ENCODE results near the gene RSPH10B2.
A peak's percentile ranks its signal among the peaks of the same experiment; 100 is the strongest.
"Not testable (repeated sequence)": the region's sequence is repeated elsewhere in the genome, so short reads cannot be mapped to it uniquely, and the experiment has no call there.

The RSPH10B2 gene

DNA sequence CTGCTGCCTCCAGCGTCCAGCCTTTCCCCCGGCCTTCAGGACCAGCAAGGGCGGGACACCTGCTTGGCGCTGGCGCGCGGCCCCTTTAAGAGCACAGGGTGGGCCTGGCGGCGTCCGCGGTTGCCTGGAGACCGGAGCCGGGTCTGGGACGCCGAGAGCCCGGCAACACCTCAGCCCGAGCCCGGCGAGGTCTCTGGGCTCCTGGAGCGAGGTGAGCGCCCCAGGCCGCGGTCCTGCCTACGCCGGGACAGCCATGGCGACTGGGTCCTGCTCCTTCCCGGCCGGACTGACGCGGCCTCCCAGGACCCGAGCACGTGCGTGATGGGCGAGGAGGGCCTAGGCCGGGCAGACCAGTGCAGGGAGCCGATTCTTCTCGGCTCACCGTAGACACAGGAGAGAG lies at the start of gene RSPH10B2:
Gene RSPH10B2 (plus strand): TSS at position 140 of the 400 bp plus-strand sequence. CDS start 3,575 bp downstream, outside the sequence.
- not testable (repeated sequence) for DNase-seq (ENCODE audit: low spot score)

DNA sequence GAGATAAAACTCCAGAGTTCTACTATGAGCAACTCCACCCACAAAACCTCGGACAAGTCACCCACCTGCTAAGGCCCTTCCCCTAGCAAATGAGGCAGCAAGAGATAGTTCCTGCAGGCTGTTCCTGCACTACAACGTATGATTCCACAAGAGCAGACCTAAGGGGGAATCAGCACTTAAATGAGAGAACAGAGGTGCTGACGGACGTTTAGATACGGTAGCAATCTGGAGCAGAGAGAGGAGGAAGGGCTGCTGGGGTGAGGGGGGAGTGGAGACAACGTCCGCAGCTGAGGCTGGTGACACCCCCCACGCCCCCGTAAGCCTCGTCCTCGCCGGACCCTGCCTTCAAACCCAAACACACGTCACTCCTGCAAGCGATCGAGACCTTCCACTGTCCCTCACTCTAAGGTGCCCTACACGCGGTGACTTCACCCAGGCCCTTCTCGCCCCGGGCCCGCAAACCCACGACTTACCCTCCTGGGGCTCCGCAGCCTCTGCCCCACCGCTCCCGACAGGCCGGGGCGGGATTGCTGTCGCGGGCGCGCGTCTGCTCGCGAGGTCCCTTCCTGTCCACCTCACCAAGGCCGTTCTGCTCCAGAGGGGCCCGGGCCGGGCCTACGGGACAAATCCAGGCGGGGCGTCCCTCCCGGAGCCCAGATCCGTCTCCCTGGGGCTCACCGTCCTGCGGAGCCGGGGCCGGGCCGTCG lies 47.8 kb upstream of the RSPH10B2 start:
- no peak for DNase-seq (ENCODE audit: low spot score)

DNA sequence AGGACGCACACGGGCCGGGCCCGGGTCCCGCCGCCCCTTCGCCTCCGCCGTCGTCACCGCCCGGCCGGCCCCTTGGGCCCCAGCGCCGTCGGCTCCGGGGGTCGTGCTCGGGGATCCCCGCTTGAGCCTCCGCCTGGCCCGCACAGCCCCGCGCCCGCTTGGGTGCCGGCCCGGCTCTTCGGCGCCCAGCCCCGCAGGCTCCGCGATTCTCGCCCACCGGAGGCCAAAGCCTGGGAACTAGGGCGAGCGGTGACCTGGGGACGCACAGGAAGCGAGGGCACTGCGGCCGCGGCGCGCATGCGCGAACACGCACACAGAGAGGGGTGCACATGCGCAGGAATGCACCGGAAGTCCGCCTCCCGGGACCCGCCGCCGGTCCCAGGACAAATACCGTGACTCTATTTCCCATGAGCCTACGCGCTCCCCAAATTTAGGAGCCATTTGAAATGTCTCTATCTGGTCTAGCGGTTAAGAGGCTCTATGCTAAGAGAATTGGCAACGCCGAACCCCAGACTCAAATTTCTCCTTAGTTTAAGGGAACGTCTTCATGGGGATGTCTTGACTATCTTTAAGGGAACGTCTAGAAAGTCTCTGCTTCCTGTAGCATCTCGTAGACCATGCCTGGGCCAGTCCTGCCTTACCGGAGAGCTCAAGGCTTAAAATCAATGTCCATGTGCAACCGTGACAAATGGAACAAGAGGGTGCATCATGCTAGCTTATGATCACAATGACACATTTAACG lies 47.1 kb upstream of the RSPH10B2 start, which contains the start of gene ZNF12:
Gene ZNF12 (minus strand): TSS at position 282 of the 742 bp plus-strand sequence. CDS start 1,774 bp downstream, outside the sequence.
- DNase-seq (ENCODE audit: low spot score) = peak; percentile 97

DNA sequence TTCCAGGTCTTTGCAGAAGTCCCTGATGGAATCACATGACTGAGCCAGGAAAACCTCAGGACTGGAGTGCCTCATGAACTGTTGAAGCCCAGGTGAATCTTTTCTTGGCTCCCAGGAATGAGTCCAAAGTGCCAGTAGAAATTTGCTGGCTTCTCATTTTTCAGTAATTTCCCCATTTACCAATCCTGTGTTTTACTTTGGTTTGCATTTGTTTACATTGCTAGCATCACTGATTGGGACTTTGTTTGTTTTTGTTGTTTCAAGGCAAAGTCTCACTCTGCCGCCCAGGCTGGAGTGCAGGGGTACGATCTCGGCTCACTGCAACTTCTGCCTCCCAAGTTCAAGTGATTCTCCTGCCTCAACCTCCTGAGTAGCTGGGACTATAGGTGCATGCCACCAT lies 45.6 kb upstream of the RSPH10B2 start:
- DNase-seq (ENCODE audit: low spot score) = no peak

DNA sequence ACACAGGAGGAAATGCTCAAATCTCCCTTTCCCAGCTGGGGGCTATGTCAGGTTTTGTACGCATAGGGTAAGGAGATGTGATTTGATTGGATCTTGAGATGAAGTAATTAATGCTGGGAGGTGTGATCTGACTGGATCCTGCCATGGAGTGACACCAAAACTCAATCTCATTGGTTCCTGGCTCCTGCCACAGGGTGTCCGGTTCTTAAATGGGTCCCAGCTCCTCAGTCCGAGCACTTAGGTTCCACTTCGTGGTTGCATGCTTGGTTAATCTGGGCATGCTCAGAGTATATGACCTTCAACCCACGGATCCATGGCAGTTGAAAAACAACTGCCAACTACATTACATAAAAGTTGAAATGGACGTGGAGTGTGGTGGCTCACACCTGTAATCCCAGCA lies 44.1 kb upstream of the RSPH10B2 start:
- DNase-seq (ENCODE audit: low spot score) = no peak

DNA sequence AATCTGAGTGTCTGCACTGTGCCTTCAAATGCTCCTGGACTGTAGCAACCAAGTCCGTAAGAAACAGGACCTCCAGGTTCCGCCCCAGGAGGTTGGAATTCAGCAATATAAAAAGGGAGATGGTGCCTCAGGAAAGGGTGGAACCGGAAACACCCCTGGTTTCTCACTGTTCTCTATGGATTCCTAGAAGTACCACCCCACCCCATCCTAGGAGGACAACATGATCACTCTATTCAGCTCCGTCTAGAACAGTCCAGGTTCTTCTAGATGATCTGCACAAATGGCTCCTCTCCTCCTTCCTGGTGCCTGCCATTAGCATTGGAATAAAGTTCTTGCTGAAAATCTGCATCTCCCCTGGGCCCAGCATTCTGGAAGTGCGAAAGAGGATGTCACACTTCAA lies 39.5 kb upstream of the RSPH10B2 start:
- DNase-seq (ENCODE audit: low spot score) = no peak

DNA sequence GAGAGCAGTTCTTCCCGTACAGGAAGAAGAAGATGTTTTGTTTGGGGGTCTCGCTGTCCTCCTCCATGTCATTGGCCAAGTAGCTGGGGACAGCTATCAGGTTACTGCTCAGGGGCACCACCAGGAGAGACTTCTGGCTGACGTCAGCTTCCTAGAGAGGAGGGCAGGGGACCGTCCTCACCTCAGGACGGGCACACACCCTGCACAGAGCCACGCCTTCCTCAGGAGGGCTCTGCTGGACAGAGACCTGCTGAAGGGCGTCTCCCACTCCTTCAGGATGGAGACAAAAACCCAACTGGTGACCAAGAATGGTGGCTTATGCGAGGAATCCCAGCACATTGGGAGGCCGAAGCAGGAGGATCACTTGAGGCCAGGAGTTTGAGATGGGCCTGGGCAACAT lies 38.0 kb upstream of the RSPH10B2 start:
- DNase-seq (ENCODE audit: low spot score) = not testable (repeated sequence)

DNA sequence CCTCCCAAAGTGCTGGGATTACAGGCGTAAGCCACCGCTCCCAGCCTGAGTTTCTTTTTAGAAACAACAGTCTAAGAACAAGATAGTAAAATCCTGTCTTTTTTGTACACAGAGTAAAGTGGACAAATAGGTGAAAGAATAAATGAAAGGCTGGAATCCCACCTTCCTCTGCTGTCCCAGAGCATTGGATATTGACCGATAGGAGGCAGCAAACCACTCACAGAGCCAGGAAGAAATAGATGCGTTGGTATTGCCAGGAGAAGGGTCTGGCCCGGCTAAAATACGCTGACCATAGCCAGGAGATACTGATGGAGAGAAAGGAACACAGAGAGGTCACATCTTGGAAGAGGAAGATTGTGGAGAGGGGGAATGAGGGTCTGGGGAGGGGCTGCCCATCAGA lies 35.8 kb upstream of the RSPH10B2 start:
- DNase-seq (ENCODE audit: low spot score) = no peak

DNA sequence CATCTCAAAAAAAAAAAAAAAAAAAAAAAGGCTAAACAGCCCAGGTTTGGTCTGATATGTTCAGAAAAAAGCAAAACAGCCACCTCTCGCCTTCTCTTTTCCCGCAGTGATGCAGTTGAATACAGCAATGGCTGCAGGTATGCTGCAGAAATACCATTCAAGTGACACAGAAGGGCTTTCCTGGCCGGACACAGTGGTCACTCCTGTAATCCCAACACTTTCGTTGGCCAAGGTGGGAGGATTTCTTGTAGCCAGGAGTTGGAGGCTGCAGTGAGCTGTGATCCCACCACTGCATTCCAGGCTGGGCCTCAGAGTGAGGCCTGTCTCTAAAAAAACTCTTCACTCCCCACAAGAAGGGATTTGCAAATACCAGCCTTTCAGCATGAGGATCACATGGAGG lies 29.6 kb upstream of the RSPH10B2 start:
- DNase-seq (ENCODE audit: low spot score) = not testable (repeated sequence)

DNA sequence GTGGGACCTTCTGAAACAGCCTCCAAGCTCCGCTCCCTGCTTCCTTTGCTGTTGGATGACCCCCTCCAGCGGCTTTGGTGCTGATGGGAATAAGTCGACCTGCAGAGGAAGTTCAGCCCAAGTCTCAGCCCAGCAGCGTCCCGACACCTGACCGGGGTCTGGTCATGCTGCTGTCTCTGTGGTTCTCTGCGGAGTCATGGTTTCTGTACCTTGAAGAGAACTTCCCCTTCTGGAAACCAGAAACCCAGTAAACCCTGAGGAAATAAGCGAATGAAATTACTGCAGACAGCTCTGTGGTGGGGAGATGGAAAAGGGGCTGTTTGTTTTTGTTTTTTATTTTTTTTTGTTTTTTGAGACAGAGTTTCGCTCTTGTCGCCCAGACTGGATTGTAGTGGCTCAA lies 28.9 kb upstream of the RSPH10B2 start:
- no peak for DNase-seq (ENCODE audit: low spot score)

DNA sequence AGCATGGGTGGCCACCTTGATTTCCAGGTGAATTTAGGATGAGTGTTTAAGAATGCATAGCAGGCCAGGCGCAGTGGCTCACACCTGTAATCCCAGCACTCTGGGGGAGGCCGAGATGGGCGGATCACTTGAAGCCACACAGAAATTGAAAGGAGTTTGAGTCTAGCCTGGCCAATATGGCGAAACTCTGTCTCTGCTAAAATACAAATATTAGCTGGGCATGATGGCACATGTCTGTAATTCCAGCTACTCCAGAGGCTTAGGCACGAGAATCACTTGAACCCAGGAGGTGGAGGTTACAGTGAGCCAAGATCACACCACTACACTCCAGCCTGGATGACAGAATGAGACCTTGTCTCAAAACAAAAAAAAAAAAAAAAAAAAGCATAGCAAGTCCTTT lies 27.6 kb upstream of the RSPH10B2 start:
- not testable (repeated sequence) for DNase-seq (ENCODE audit: low spot score)

DNA sequence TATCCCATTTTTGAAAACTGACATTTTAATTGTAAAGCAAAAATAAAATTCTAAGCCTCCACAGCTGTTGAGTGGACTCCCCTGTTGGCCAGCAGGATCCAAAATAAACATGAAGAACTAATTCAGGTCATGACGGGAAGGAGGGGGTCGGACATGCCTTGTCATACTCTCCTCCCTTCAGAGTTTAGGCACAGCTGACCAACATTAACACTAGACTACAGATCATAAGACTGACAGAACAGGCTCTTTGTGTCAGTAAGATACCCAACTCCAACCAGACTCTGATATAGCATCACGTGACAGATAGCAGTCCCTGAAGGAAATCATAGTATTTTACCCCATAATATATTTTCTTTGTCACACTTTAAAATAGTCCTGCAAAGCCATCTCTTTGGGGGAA lies 26.2 kb upstream of the RSPH10B2 start:
- no peak for DNase-seq (ENCODE audit: low spot score)

DNA sequence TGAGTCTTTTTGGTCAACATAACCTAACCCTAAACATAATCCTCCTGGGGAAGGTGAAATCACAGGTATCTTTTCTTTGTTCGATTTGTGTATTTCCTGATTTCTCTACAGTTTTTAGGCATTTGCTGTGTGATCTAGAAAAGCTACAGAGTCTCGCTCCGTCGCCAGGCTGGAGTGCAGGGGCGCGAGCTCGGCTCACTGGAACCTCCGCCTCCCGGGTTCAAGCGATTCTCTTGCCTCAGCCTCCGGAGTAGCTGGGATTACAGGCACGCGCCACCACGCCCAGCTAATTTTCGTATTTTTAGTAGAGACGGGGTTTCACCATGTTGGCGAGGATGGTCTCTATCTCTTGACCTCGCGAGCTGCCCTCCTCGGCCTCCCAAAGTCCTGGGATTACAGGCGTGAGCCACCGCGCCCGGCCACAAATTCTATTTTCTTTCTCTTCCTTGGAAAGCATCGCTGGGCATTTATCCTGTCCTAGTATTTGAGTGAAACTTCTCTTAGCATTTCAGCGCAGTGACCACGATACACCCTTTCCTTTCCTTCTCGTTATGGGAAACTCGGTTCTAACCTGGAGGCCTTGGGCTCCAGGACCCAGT lies 24.9 kb upstream of the RSPH10B2 start:
- DNase-seq (ENCODE audit: low spot score) = not testable (repeated sequence)

DNA sequence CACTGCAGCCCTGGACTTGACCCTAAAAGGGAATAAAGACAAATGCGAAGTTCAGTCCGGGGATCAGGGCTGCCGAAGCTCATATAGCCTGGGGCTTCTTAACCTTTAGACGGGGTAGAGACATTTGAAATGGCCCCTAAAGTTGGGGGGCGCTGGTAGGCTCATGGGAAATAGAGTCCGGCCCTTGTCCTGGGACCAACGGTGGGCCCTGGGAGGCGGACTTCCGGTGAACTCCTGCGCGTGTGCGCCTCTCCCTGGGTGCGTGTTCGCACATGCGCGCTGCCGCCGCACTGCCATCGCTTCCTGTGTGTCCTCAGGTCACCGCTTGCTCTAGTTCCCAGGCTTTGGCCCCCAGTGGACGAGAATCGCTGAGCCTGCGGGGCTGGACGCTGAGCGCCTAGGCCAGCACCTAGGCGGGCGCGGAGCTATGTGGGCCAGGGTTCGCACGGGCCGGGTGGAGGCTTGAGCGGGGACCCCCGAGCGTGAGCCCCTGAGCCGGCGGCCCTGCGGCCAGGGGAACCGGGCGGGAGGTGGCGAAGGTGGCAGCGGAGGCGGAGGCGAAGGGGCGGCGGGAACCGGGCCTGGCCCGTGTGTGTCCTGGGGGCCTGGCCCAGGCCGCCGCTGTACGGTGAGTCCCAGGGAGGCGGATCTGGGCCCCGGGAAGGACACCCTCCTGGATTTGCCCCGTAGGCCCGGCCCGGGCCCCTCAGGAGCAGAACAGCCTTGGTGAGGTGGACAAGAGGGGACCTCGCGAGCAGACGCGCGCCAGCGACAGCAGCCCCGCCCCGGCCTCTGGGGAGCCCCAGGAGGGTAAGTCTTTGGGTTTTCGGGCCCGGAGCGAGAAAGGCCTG lies 24.2 kb upstream of the RSPH10B2 start:
- DNase-seq (ENCODE audit: low spot score) = peak; percentile 91

DNA sequence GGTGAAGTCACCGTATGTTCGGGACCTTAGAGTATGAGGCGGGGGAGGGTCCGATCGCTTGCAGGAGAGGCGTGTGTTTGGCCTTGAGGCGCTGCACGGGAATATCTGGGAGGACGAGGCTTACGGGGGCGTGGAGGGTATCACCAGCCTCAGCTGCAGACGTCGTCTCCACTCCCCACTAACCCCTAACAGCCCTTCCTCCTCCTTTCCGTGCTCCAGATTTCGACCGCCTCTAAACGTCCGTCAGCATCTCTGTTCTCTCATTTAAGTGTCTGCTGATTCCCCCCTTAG lies 23.6 kb upstream of the RSPH10B2 start:
- DNase-seq (ENCODE audit: low spot score) = no peak

DNA sequence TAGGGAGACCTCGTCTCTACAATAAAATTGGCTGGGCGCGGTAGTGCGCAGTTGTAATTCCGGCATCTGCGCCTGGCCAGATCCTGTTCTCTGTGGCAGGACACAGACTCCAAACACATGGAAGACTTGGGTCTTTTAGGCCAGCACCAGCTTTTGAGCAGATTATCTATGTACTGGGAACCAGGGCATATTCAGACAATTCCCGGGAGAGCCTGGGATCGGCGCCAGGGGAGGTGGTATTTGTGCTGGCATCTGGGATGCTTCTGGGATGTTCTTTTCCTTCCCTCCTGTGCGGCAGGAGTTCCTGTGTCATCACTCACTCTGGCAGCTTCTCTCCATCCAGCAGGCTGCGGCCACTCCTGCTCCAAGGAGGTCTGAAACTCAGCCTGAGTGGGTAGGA lies 15.5 kb upstream of the RSPH10B2 start:
- not testable (repeated sequence) for DNase-seq (ENCODE audit: low spot score)

DNA sequence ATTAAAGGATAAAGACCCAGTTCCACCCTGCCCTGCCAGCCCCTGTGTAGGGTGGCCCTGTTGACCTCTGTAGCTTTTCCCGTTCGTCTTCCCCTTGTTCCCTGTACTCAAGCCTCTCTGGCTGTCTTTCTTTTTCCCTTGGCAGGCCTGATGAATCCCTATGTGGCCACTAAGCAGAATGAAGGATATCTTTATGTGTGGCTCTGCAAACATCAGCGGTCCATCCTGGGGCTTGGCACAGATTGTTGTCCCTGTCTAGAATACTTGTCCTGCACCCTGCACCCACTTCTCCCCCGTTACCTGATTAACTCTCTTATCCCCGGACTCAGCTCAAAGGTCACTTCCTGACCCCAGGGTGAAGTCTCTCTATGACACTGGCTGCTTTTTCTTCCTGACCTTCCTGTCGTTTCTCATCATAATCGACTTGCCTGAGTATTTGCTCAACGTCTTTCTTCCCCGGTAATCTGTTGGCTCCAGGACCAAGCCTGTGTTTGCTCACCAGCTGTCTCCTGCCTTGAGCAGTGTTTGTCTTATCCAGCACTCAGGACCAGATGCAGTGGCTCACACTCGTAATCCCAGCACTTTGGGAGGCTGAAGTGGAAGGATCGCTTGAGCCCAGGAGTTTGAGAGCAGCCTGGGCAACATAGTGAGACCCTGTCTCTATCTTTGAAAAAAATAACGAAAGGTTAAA lies 9.3 kb upstream of the RSPH10B2 start:
- DNase-seq (ENCODE audit: low spot score) = not testable (repeated sequence)

DNA sequence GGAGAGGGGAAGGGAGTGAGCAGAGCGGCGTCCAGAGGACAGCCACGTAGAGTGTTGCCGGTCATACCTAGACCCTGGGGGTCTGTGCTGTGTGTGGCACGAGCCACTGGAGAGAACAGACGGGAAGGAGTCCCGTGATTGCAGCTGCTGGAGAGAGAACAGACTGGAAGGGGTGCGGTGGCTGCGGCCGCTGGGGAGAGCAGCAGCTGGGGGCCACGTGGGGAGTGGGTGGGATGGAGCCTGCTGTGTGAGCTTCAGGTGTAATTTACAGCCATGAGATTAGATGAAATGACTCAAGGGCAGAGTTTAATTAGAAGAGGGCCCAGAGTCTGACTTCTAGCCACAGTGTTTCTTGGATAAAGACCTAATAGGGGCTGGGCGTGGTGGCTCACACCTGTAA lies 4.6 kb upstream of the RSPH10B2 start:
- DNase-seq (ENCODE audit: low spot score) = not testable (repeated sequence)

DNA sequence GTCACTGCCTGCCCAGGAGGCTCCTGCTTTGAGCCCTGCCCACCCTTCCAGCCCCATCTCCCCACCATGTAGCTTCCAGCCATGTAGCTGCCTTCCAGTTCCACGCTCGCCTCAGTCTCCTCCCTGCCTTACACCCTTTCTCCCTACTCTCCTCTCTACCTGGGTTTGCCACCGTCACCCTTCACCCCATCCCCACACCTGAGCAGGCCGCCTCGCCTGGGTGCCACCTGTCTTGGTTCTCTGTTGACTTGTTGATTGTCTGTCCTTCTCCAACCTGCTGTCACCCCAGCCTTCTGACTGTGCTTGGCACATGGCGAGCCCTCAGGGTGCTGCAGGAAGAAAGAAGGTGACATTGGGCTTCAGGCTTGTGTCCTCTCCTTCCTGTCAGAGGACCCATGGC lies 3.7 kb upstream of the RSPH10B2 start:
- not testable (repeated sequence) for DNase-seq (ENCODE audit: low spot score)

DNA sequence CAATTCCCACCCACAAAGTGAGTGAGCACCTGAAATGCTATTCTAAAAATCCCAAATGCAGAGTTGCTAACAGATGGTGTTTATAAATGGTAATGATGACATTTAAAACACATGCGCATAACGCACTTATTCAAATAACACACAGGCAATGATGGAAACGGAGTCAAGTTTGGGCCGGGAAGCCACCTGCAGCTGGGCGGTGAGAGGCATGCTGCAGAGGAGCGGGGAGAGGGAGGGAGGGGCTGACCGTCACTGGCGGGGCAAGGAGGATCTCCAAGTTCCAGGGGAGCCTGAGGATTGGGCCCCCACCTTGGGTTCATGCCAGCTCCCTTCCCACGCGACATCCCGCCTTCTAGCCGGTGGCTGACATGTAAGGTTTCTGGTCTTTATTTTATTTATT lies 7.3 kb downstream of the RSPH10B2 start:
- not testable (repeated sequence) for DNase-seq (ENCODE audit: low spot score)

DNA sequence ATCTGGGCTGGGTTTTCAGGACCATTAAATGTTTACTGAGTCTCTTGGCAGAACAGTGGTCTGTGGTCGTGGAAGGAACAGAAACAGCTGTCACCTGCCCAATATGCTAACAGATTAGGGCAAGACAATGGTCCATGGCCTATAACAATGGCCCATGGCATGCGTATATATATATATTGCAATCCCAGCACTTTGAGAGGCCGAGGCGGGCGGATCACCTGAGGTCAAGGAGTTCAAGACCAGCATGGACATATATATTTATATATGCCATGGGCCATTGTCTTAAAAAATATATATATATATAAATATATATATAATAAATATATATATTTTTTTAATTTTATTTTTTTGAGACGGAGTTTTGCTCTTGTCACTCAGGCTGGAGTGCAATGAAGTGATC lies 27.7 kb downstream of the RSPH10B2 start:
- DNase-seq (ENCODE audit: low spot score) = not testable (repeated sequence)

DNA sequence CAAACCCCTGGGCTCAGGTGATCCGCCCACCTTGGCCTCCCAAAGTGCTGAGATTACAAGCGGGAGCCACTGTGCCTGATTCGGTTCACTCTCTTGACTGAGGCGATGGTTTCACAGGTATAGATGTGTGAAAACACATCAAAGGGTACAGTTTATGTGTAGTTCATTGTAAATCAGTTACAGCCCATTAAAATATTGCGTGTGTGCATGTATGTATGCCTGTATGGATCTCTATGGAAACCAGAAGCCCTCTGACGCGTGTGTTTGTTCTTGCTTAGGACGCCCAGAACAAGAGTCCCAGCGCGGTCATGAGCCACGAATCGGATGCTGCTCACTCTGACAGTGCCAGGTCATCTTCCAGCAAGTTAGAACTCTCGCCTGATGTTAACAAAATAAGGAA lies 35.5 kb downstream of the RSPH10B2 start:
- not testable (repeated sequence) for DNase-seq (ENCODE audit: low spot score)

All from left forelimb (tissue), 1 donor.